ENCODE measurements around the gene ACSS3. TPM values are rescaled to one million over a fixed set of nuclear protein-coding genes. Genes with fewer than 3 reads are reported as not detected.

ACSS3 gene
- total and polyA plus RNA-seq, 10 of the 15 experiments (the other 5 are each of a cell fraction or from before 2014, with no cell fraction given): 0.06 to 0.31 TPM; not detected in 8

DNA sequence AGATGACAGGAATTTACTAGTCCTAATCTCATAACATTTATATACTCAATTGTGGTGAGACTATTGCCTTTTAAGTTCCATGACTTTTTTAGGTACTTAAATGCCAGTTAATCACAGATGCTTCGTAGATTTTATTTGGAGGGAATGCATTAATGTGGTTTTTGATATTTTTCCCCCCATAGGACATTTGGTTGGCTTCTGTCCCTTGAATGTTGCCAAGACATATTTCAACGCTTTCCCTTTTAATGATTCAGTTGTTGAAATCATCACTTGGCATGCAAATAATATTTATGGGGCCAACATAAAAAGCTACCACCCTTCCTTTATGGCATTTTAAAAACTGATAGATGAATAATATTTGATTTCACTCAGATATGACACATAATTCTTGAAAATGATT, 172.1 kb downstream of the ACSS3 start:
- POLR2A ChIA-PET: no interaction called here
- RAD21 ChIA-PET (ENCODE audit: unreplicated experiment): no interaction called here
- H2AFZ ChIP-seq (ENCODE audit: control insufficient read depth, low read depth, low read length): no peak overlapping the region
- no peak overlapping the region for H3K9ac ChIP-seq (ENCODE audit: control insufficient read depth, insufficient read depth, low read length)
- H3K4me2 ChIP-seq (ENCODE audit: control insufficient read depth, insufficient read depth): no peak overlapping the region
- H3K4me1 ChIP-seq (ENCODE audit: control insufficient read depth, insufficient read depth, low read length): no peaks in the 10 kb centered on the region
- no peaks in the 10 kb centered on the region for H3K27me3 ChIP-seq (replicated peaks in 1 of 2; ENCODE audit: control insufficient read depth in 2 of 2, insufficient read depth in 2 of 2, low read length in 1 of 2)
- no peak for FAIRE-seq
- no peaks in the 10 kb centered on the region for H3K36me3 ChIP-seq (ENCODE audit: control insufficient read depth in 2 of 2, insufficient read depth in 2 of 2, low read length in 1 of 2)
- SMC1A ChIA-PET (ENCODE audit: uncharacterized antibody, unreplicated experiment): no interaction called here
- intact Hi-C loops (cut with micrococcal nuclease; ENCODE audit: unreplicated experiment) (no loop called here), in situ Hi-C loops (cut with MboI) (no loop called here)
- no peak for ATAC-seq
- TF ChIP-seq JUNB (IDR thresholded peaks at IDR 0.05) (no peak), POLR2AphosphoS5 (IDR thresholded peaks at IDR 0.05; ENCODE audit: low read length) (no peak), TCF3 (IDR thresholded peaks at IDR 0.05; ENCODE audit: borderline replicate concordance, insufficient read depth, low read depth, low read length) (no peak), NBN (IDR thresholded peaks at IDR 0.05) (no peak), RBBP5 (conservative IDR thresholded peaks at IDR 0.05) (no peak), DPF2 (IDR thresholded peaks at IDR 0.05) (no peak), MEF2B (IDR thresholded peaks at IDR 0.05; ENCODE audit: partially characterized antibody, poor library complexity, severe bottlenecking) (no peak), FOXM1 (IDR thresholded peaks at IDR 0.05; ENCODE audit: low read depth, low read length) (no peak), TCF7 (IDR thresholded peaks at IDR 0.05; ENCODE audit: borderline replicate concordance) (no peak), RUNX3 (IDR thresholded peaks at IDR 0.05; ENCODE audit: low read length) (no peak), KLF5 (IDR thresholded peaks at IDR 0.05; ENCODE audit: partially characterized antibody) (no peak), ETV6 (conservative IDR thresholded peaks at IDR 0.05 in 1 of 2, IDR thresholded peaks at IDR 0.05 in 1 of 2; ENCODE audit: borderline replicate concordance in 1 of 2, low read depth in 1 of 2) (no peak), ZBED1 (IDR thresholded peaks at IDR 0.05; ENCODE audit: borderline replicate concordance) (no peak), BCL11A (IDR thresholded peaks at IDR 0.05; ENCODE audit: low read depth, low read length) (no peak), RAD21 (IDR thresholded peaks at IDR 0.05; ENCODE audit: insufficient read depth, low read depth, low read length) (no peak), EZH2 (IDR thresholded peaks at IDR 0.05; ENCODE audit: borderline replicate concordance, control insufficient read depth, low read depth, low read length) (no peak), ZZZ3 (IDR thresholded peaks at IDR 0.05; ENCODE audit: control insufficient read depth, insufficient read length, low read depth) (no peak), CBX3 (IDR thresholded peaks at IDR 0.05; ENCODE audit: borderline replicate concordance, low read depth) (no peak)
- no peak overlapping the region for H3K4me3 ChIP-seq
- H3K27ac ChIP-seq (ENCODE audit: control insufficient read depth, insufficient read depth): no peak overlapping the region
- H3K79me2 ChIP-seq (ENCODE audit: control insufficient read depth, insufficient read depth, low read length): no peaks in the 10 kb centered on the region
- DNase-seq (ENCODE audit: low read depth, low spot score): no peak
- no TSS peak for BruUV-seq (replicated peaks)
- H3K9me3 ChIP-seq (replicated peaks; ENCODE audit: control insufficient read depth, insufficient read depth, low read length): no peaks in the 10 kb centered on the region
- CTCF ChIA-PET: no interaction called here
- 37% methylated on average over 2 of the region's 2 CpGs for WGBS (ENCODE audit: insufficient coverage, insufficient replicate concordance, low lambda C conversion rate, missing lambda C conversion rate)
- no peaks in the 10 kb centered on the region for H4K20me1 ChIP-seq (ENCODE audit: control insufficient read depth, insufficient read depth)
